ENCODE results near the gene TUBGCP6. TPM values are rescaled to one million over a fixed set of nuclear protein-coding genes. Genes with fewer than 3 reads are reported as not detected.

The TUBGCP6 gene
- total RNA-seq, 1 donor from 2014 or later: 17.2 TPM

DNA sequence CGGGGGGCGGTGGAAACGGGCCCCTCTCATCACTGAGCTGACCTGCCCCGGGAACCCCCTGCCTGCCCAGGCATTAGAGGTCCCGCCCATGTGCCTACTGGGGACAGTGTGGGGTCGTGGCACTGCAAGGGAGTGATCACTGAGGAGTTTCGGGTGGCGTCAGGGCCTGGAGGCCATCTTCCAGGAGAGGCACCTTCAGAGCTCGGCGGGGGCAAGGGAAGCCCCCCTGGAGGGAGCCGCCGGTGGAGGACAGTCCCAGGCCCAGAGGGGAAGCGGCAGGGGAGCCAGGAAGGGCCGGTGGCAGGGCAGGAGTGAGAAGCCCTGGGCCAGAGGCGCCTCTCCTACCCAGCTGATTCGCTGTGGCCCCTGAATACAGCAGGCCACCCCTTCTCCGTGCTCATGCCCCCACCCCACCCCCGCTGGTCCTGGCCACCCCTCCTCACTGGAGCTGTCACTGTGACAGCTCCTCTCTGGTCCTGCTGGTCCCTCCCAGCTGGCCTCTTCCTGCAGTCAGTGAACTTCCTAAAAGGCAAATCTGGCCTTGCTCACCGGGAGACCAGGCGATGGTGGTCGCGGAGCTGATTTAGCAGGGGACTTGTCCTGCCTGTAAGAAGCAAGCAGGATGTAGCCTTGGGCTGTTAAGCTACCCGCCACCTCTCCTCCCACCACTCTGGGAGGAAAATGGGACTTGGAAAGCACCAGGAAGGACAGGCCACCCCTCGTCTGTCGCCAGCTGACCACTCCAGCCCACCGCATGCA, 27.4 kb upstream of the TUBGCP6 start:
- no peak overlapping the region for H3K4me3 ChIP-seq (ENCODE audit: low read length in 3 of 3)
- no peaks in the 10 kb centered on the region for H3K9me3 ChIP-seq (ENCODE audit: control insufficient read depth in 3 of 3, low read length in 3 of 3)
- H3K9ac ChIP-seq (ENCODE audit: low read depth in 1 of 3, low read length in 3 of 3): no peak overlapping the region
- peaks cover 11 to 40% (median 29%) of the 10 kb centered on the region in 3 donors for H3K4me1 ChIP-seq (ENCODE audit: control insufficient read depth in 3 of 3, insufficient read depth in 3 of 3, low read length in 3 of 3)
- H3K36me3 ChIP-seq (ENCODE audit: control insufficient read depth in 3 of 3, insufficient read depth in 3 of 3, low read length in 3 of 3): peaks cover 0 to 2% (median 0%) of the 10 kb centered on the region in 3 donors
- H3K27ac ChIP-seq (ENCODE audit: low read depth, low read length): no peak overlapping the region
- H3K27me3 ChIP-seq (ENCODE audit: control insufficient read depth in 3 of 3, insufficient read depth in 3 of 3, low read length in 3 of 3): peaks cover 0 to 19% (median 7%) of the 10 kb centered on the region in 3 donors

DNA sequence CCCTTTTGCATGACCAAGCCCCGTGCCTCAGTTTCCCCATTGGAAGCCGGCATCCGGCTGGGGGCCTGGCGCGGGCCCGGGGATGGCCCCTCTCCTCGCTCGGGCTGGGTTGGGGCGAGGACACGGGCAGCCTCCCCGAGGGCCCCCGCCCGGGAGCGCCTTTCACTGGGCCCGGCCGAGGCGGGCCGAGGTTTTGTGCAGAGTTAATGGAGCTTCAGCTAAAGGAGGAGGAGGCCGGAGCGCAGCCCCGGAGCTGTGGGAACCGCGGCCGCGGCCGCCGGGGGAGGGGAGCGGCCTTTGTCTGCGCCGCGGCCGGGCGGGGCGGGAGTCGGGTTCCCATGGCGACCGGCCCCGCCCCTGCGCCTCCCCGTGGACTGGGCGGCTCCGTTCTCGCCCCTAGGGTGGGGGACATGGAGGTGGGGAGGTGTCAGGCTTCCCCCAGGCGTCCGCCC, 26.7 kb upstream of the TUBGCP6 start:
- H3K27ac ChIP-seq (ENCODE audit: low read depth, low read length): no peak overlapping the region
- no peak overlapping the region for H3K9ac ChIP-seq (ENCODE audit: low read depth in 1 of 3, low read length in 3 of 3)
- no peaks in the 10 kb centered on the region for H3K9me3 ChIP-seq (ENCODE audit: control insufficient read depth in 3 of 3, low read length in 3 of 3)
- peaks cover 0 to 19% (median 7%) of the 10 kb centered on the region in 3 donors for H3K27me3 ChIP-seq (ENCODE audit: control insufficient read depth in 3 of 3, insufficient read depth in 3 of 3, low read length in 3 of 3)
- peaks cover 0 to 2% (median 2%) of the 10 kb centered on the region in 3 donors for H3K36me3 ChIP-seq (ENCODE audit: control insufficient read depth in 3 of 3, insufficient read depth in 3 of 3, low read length in 3 of 3)
- H3K4me3 ChIP-seq (ENCODE audit: low read length in 3 of 3): peak overlapping the region in 1 of 3 donors; percentile 39
- H3K4me1 ChIP-seq (ENCODE audit: control insufficient read depth in 3 of 3, insufficient read depth in 3 of 3, low read length in 3 of 3): peaks cover 11 to 46% (median 36%) of the 10 kb centered on the region in 3 donors

DNA sequence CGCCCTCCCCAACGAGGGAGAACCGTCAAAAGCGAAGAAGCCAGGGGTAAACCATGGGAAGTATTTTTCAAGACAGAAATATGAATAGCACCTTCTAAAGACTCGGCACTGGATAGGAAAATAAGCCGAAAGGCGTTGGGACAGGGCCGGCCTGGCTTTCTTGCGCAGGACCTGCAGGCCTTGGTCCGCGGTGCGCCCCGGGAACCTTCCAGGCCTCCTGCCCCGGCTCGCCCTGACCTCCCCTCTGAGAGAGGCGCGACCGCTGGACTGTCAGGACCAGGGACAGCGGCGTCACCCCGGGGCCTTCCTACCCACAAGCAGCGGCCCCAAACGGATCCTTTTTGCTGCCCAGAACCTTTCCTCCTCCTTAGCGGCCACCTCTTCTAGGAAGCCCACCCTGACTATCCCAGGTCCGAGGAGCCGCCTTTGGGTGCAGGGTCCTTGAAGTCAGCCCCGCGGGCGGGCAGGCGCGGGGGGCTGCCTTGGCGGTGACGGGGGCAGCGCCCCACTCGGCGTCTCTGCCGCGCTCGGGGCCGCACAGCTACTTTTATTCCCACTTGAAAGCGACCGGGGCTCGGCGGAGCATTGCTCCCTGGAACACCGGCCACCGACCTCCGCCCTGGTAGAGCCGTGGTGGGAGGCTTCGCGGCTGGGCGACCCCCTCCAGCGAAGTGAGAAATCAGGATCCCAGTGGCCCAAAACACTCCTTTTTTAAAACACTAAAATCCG, 26.0 kb upstream of the TUBGCP6 start:
- Histone ChIP-seq H3K27me3 (ENCODE audit: control insufficient read depth in 3 of 3, insufficient read depth in 3 of 3, low read length in 3 of 3) (peaks cover 0 to 19% (median 7%) of the 10 kb centered on the region in 3 donors), H3K27ac (ENCODE audit: low read depth, low read length) (peak overlapping the region; percentile 48)

DNA sequence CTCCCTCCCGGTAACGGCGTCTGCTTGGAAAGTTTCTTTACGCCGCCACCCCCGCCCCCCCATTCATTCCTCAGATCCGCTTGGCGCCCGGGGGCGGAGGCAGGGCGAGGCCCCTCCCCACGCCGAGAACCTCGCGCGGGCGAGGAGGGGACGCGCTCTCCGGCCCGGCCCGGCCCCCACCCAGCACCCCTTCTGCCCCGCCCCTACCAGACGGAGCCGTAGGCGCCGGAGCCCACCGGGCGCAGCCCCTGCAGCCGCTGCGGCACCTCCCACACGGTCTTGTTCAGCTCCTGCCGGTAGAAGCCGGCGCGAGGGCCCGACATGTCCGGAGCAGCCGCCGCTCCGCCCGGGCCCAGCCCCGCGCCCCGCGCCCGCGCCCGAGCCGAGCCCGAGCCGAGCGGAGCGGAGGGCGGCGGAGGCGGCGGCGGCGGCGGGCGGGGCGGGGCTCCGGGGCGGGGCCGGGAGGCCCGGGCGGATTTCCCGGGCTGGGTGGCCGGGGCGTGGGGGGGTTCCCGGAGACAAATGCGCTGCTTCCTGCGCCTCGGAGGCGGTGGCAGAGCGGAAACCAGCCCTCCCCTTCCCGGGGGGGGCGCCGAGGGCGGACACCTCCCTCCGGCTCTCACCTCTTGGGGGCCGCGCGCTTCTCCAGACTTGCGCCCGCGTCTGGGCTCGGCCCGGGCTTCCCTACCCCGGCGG, 25.3 kb upstream of the TUBGCP6 start, which contains the start of gene MAPK11:
Gene MAPK11 (minus strand): TSS at position 411 of the 696 bp plus-strand sequence. CDS start 88 bp downstream, at position 323.
- H3K9me3 ChIP-seq (ENCODE audit: control insufficient read depth in 3 of 3, low read length in 3 of 3): no peaks in the 10 kb centered on the region
- H3K4me3 ChIP-seq (ENCODE audit: low read length in 3 of 3): peak within 1 kb of the TSS; percentile 39 to 66 (median 52)
- peaks cover 0 to 2% (median 2%) of the 10 kb centered on the region in 3 donors for H3K36me3 ChIP-seq (ENCODE audit: control insufficient read depth in 3 of 3, insufficient read depth in 3 of 3, low read length in 3 of 3)
- H3K4me1 ChIP-seq (ENCODE audit: control insufficient read depth in 3 of 3, insufficient read depth in 3 of 3, low read length in 3 of 3): peaks cover 11 to 51% (median 38%) of the 10 kb centered on the region in 3 donors
- peak within 1 kb of the TSS; percentile 48 for H3K27ac ChIP-seq (ENCODE audit: low read depth, low read length)
- peak within 1 kb of the TSS in 2 of 3 donors; percentile 8 to 45 for H3K9ac ChIP-seq (ENCODE audit: low read depth in 1 of 3, low read length in 3 of 3)
- peaks cover 0 to 19% (median 7%) of the 10 kb centered on the region in 3 donors for H3K27me3 ChIP-seq (ENCODE audit: control insufficient read depth in 3 of 3, insufficient read depth in 3 of 3, low read length in 3 of 3)

More for the DNA sequence above, 26.0 kb upstream of the TUBGCP6 start:
- peaks cover 0 to 2% (median 2%) of the 10 kb centered on the region in 3 donors for H3K36me3 ChIP-seq (ENCODE audit: control insufficient read depth in 3 of 3, insufficient read depth in 3 of 3, low read length in 3 of 3)
- H3K9me3 ChIP-seq (ENCODE audit: control insufficient read depth in 3 of 3, low read length in 3 of 3): no peaks in the 10 kb centered on the region
- peaks cover 11 to 51% (median 38%) of the 10 kb centered on the region in 3 donors for H3K4me1 ChIP-seq (ENCODE audit: control insufficient read depth in 3 of 3, insufficient read depth in 3 of 3, low read length in 3 of 3)
- H3K4me3 ChIP-seq (ENCODE audit: low read length in 3 of 3): peak overlapping the region; percentile 39 to 66 (median 52)
- peak overlapping the region in 2 of 3 donors; percentile 8 to 34 for H3K9ac ChIP-seq (ENCODE audit: low read depth in 1 of 3, low read length in 3 of 3)

DNA sequence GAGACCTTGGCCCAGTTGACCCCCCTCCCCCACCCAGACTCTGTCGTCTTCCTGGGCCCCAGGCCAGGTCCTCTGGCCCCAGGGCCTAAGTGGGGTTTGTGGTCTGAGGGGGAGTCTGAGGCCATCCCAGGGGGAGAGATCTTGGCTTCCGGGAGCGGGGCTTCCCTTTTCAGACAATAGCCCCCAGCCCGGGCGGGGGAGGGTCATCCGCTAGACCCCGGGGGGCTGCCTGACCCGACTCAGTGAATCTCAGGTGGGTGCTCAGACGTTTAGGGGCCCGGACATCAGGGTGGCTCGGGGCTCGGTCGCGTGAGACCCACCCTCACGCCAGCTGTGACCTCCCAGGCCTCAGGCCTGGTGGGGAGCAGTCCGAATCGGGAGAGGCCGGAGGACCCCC, 24.7 kb upstream of the TUBGCP6 start:
- Histone ChIP-seq H3K4me1 (ENCODE audit: control insufficient read depth in 3 of 3, insufficient read depth in 3 of 3, low read length in 3 of 3) (peaks cover 9 to 51% (median 38%) of the 10 kb centered on the region in 3 donors), H3K36me3 (ENCODE audit: control insufficient read depth in 3 of 3, insufficient read depth in 3 of 3, low read length in 3 of 3) (peaks cover 0 to 2% (median 0%) of the 10 kb centered on the region in 3 donors), H3K27me3 (ENCODE audit: control insufficient read depth in 3 of 3, insufficient read depth in 3 of 3, low read length in 3 of 3) (peaks cover 0 to 19% (median 7%) of the 10 kb centered on the region in 3 donors), H3K27ac (ENCODE audit: low read depth, low read length) (peak overlapping the region; percentile 40), H3K4me3 (ENCODE audit: low read length in 3 of 3) (peak overlapping the region in 2 of 3 donors; percentile 7 to 22), H3K9ac (ENCODE audit: low read depth in 1 of 3, low read length in 3 of 3) (peak overlapping the region in 1 of 3 donors; percentile 45), H3K9me3 (ENCODE audit: control insufficient read depth in 3 of 3, low read length in 3 of 3) (no peaks in the 10 kb centered on the region)

DNA sequence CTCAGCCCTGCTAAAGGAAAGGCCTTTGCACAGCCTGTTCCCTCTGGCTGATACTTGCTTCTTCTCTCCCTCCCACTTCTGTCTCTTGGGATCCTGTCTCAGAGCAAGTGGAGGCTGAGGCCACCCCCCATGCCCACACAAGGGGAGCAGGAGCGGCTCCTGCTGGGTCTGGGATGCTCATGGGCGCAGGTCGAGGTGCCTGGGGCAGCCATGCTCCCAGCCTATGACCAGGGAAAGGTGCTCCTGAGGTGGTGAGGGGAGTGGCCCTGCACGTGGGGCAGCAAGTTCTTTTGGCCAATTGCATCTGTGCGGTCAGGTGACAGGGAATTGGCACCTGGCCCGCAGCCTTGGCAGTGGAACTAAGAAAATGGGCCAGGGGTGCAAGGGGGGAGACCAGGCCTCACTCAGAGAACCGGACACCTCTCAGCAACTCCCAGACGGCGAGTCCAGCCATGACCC, 23.9 kb upstream of the TUBGCP6 start:
- Histone ChIP-seq H3K27ac (ENCODE audit: low read depth, low read length) (no peak overlapping the region), H3K4me3 (ENCODE audit: low read length in 3 of 3) (no peak overlapping the region), H3K27me3 (ENCODE audit: control insufficient read depth in 3 of 3, insufficient read depth in 3 of 3, low read length in 3 of 3) (peaks cover 0 to 19% (median 7%) of the 10 kb centered on the region in 3 donors), H3K9me3 (ENCODE audit: control insufficient read depth in 3 of 3, low read length in 3 of 3) (no peaks in the 10 kb centered on the region), H3K4me1 (ENCODE audit: control insufficient read depth in 3 of 3, insufficient read depth in 3 of 3, low read length in 3 of 3) (peaks cover 9 to 46% (median 34%) of the 10 kb centered on the region in 3 donors), H3K9ac (ENCODE audit: low read depth in 1 of 3, low read length in 3 of 3) (no peak overlapping the region), H3K36me3 (ENCODE audit: control insufficient read depth in 3 of 3, insufficient read depth in 3 of 3, low read length in 3 of 3) (peaks cover 0 to 2% (median 0%) of the 10 kb centered on the region in 3 donors)

DNA sequence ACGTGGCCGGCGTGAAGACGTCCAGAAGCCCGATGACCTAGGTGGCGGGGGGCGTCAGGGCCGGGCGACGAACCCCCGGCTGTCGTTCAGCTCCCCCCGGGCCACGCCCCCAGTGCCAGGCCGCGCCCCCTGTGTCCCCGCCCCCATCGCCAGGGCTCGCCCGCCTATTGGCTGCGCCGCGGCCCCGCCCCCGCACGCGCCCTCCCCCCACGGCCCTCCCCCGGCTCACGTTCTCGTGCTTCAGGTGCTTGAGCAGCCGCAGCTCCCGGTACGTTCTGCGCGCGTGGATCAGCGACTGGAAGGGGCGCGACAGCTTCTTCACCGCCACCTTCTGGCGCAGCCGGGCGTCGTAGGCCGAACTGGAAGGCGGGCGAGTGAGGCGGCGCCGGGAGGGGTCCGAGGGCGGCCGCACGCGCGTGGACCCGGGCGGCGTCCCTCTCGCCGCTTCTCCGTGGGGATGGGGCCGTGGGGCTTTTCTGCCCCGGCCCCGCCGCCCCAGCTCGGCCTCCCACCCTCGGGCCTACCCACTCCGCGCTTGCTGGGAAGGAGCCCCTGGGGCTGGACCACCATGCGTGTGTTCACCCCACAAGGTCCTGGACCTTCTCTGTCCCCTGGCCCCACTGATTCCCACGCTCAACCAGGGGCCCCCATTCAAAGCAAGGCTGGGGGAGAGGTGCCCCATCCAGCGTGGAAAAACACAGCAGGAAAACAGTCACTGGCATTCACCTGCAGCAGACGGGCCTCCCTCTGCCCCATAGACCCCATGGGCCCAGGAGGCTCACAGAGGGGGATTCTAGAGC, 23.0 kb upstream of the TUBGCP6 start:
- H3K9ac ChIP-seq (ENCODE audit: low read depth in 1 of 3, low read length in 3 of 3): no peak overlapping the region
- H3K36me3 ChIP-seq (ENCODE audit: control insufficient read depth in 3 of 3, insufficient read depth in 3 of 3, low read length in 3 of 3): peaks cover 0 to 2% (median 0%) of the 10 kb centered on the region in 3 donors
- H3K4me3 ChIP-seq (ENCODE audit: low read length in 3 of 3): peak overlapping the region in 2 of 3 donors; percentile 45 to 49
- peaks cover 0 to 18% (median 5%) of the 10 kb centered on the region in 3 donors for H3K27me3 ChIP-seq (ENCODE audit: control insufficient read depth in 3 of 3, insufficient read depth in 3 of 3, low read length in 3 of 3)
- no peak overlapping the region for H3K27ac ChIP-seq (ENCODE audit: low read depth, low read length)
- no peaks in the 10 kb centered on the region for H3K9me3 ChIP-seq (ENCODE audit: control insufficient read depth in 3 of 3, low read length in 3 of 3)
- peaks cover 14 to 55% (median 43%) of the 10 kb centered on the region in 3 donors for H3K4me1 ChIP-seq (ENCODE audit: control insufficient read depth in 3 of 3, insufficient read depth in 3 of 3, low read length in 3 of 3)

DNA sequence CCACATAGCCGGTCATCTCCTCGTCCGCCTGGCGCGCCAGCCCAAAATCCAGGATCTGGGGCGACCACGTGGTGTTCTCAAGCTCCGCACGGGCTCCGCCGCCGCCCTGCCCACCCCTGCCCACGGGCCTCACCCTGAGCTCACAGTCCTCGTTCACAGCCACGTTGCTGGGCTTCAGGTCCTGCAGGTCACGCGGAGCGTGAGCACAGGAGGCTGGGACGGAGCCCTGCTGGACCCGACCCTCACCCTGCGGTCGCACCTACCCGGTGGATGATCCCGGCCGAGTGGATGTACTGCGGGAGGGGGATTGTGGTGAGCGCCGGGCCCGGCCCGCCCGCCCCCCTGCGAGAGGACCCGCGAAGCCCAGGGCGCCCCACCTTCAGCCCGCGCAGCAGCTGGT, 22.2 kb upstream of the TUBGCP6 start:
- peak overlapping the region in 2 of 3 donors; percentile 45 to 49 for H3K4me3 ChIP-seq (ENCODE audit: low read length in 3 of 3)
- H3K27me3 ChIP-seq (ENCODE audit: control insufficient read depth in 3 of 3, insufficient read depth in 3 of 3, low read length in 3 of 3): peaks cover 0 to 13% (median 0%) of the 10 kb centered on the region in 3 donors

More for the DNA sequence above, 22.2 kb upstream of the TUBGCP6 start:
- H3K9ac ChIP-seq (ENCODE audit: low read depth in 1 of 3, low read length in 3 of 3): no peak overlapping the region
- no peak overlapping the region for H3K27ac ChIP-seq (ENCODE audit: low read depth, low read length)
- peaks cover 0 to 2% (median 0%) of the 10 kb centered on the region in 3 donors for H3K36me3 ChIP-seq (ENCODE audit: control insufficient read depth in 3 of 3, insufficient read depth in 3 of 3, low read length in 3 of 3)
- peaks cover 22 to 59% (median 51%) of the 10 kb centered on the region in 3 donors for H3K4me1 ChIP-seq (ENCODE audit: control insufficient read depth in 3 of 3, insufficient read depth in 3 of 3, low read length in 3 of 3)
- no peaks in the 10 kb centered on the region for H3K9me3 ChIP-seq (ENCODE audit: control insufficient read depth in 3 of 3, low read length in 3 of 3)
